NCI-H2227 (cell line): ENCODE data around the gene ANTXR1.

Experiments used
- DNase-seq: peaks from one replicate; lab custom pipeline; 2025; ENCODE audit not compliant: unreplicated experiment; lab: John Stamatoyannopoulos, UW

Gene ANTXR1

GRCh38 chr2:69067026-69067630, 54.1 kb downstream of the ANTXR1 start:
- DNase-seq = no peak

GRCh38 chr2:69067866-69068265, 54.9 kb downstream of the ANTXR1 start:
- no peak for DNase-seq

- DNase-seq = no peak
These were observed 58.0 kb downstream of the ANTXR1 start for GRCh38 chr2:69070969-69071368.

- DNase-seq = no peak
These were observed 61.1 kb downstream of the ANTXR1 start for GRCh38 chr2:69073928-69074570.

- no peak for DNase-seq
These were observed 61.9 kb downstream of the ANTXR1 start for GRCh38 chr2:69074918-69075317.

GRCh38 chr2:69075486-69075885, 62.5 kb downstream of the ANTXR1 start:
- DNase-seq = no peak

- no peak for DNase-seq
These were observed 63.6 kb downstream of the ANTXR1 start for GRCh38 chr2:69076601-69077000.

- DNase-seq = peak; percentile 48
These were observed 64.4 kb downstream of the ANTXR1 start for GRCh38 chr2:69077252-69077950.

- no peak for DNase-seq
These were observed 67.1 kb downstream of the ANTXR1 start for GRCh38 chr2:69080071-69080470.

- no peak for DNase-seq
These were observed 68.1 kb downstream of the ANTXR1 start for GRCh38 chr2:69081001-69081580.

GRCh38 chr2:69081757-69082156, 68.8 kb downstream of the ANTXR1 start:
- no peak for DNase-seq

- no peak for DNase-seq
These were observed 69.5 kb downstream of the ANTXR1 start for GRCh38 chr2:69082430-69082997.

- no peak for DNase-seq
These were observed 70.3 kb downstream of the ANTXR1 start for GRCh38 chr2:69083235-69083748.

GRCh38 chr2:69084492-69084891, 71.5 kb downstream of the ANTXR1 start:
- no peak for DNase-seq

- DNase-seq = no peak
These were observed 73.5 kb downstream of the ANTXR1 start for GRCh38 chr2:69086466-69086865.

- no peak for DNase-seq
These were observed 74.4 kb downstream of the ANTXR1 start for GRCh38 chr2:69087211-69087911.

- DNase-seq = no peak
These were observed 74.9 kb downstream of the ANTXR1 start for GRCh38 chr2:69087912-69088240.

GRCh38 chr2:69088466-69088865, 75.5 kb downstream of the ANTXR1 start:
- DNase-seq = no peak

GRCh38 chr2:69089266-69089665, 76.3 kb downstream of the ANTXR1 start:
- DNase-seq = no peak

- no peak for DNase-seq
These were observed 77.0 kb downstream of the ANTXR1 start for GRCh38 chr2:69089998-69090397.

- no peak for DNase-seq
These were observed 77.8 kb downstream of the ANTXR1 start for GRCh38 chr2:69090820-69091219.
